Epithelial cell of prostate (primary cell): ENCODE data around the gene PLPPR3.
"Not testable (repeated sequence)": the region's sequence is repeated elsewhere in the genome, so short reads cannot be mapped to it uniquely, and the experiment has no call there.

Experiments
- DNase-seq: peaks from one replicate; pipeline ENCODE4 v3.0.0-alpha.2; 2011; ENCODE audit warnings: low read depth, low spot score
- H3K27ac ChIP-seq: fragments of 450-650 bp; 2 replicates; pipeline ENCODE4 v1.5.1; 2017; ENCODE audit warnings: mild to moderate bottlenecking

The PLPPR3 gene

GRCh38 chr19:831407-832369, 9.9 kb upstream of the PLPPR3 start:
- DNase-seq = no peak
- H3K27ac ChIP-seq = no peak overlapping the region

GRCh38 chr19:829129-829758, 7.5 kb upstream of the PLPPR3 start:
- DNase-seq = no peak
- H3K27ac ChIP-seq = no peak overlapping the region

GRCh38 chr19:827710-828321, 6.1 kb upstream of the PLPPR3 start, which contains the start of gene AZU1:
AZU1 (plus strand) TSS chr19:827837; CDS start chr19:827847, 10 bp downstream.
- H3K27ac ChIP-seq = no peak within 1 kb of the TSS

GRCh38 chr19:827314-827709, 5.6 kb upstream of the PLPPR3 start:
- H3K27ac ChIP-seq = no peak overlapping the region
- DNase-seq = no peak

More at GRCh38 chr19:827710-828321, 6.1 kb upstream of the PLPPR3 start, which contains the start of gene AZU1:
- no peak for DNase-seq

GRCh38 chr19:825897-826644, 4.3 kb upstream of the PLPPR3 start:
- H3K27ac ChIP-seq = no peak overlapping the region
- DNase-seq = no peak

GRCh38 chr19:824885-825284, 3.1 kb upstream of the PLPPR3 start:
- no peak for DNase-seq
- no peak overlapping the region for H3K27ac ChIP-seq

- H3K27ac ChIP-seq = no peak overlapping the region
- no peak for DNase-seq
These were observed 1.9 kb upstream of the PLPPR3 start for GRCh38 chr19:823565-824121.

GRCh38 chr19:821231-821824, 427 bp downstream of the PLPPR3 start:
- DNase-seq = no peak
- H3K27ac ChIP-seq = no peak overlapping the region

- DNase-seq = not testable (repeated sequence)
These were observed 1.5 kb downstream of the PLPPR3 start for GRCh38 chr19:820212-820611.

GRCh38 chr19:816500-816857, 5.3 kb downstream of the PLPPR3 start:
- H3K27ac ChIP-seq = no peak overlapping the region
- no peak for DNase-seq

More at GRCh38 chr19:820212-820611, 1.5 kb downstream of the PLPPR3 start:
- not testable (repeated sequence) for H3K27ac ChIP-seq

- H3K27ac ChIP-seq = no peak overlapping the region
- DNase-seq = no peak
These were observed 5.8 kb downstream of the PLPPR3 start for GRCh38 chr19:815775-816499.

GRCh38 chr19:815079-815774, 6.5 kb downstream of the PLPPR3 start:
- H3K27ac ChIP-seq = no peak overlapping the region
- no peak for DNase-seq

- no peak overlapping the region for H3K27ac ChIP-seq
- DNase-seq = no peak
These were observed 7.3 kb downstream of the PLPPR3 start for GRCh38 chr19:814152-815078.

GRCh38 chr19:813219-814151, 8.3 kb downstream of the PLPPR3 start:
- DNase-seq = no peak
- H3K27ac ChIP-seq = no peak overlapping the region

- no peak for DNase-seq
- H3K27ac ChIP-seq = no peak overlapping the region
These were observed 9.0 kb downstream of the PLPPR3 start for GRCh38 chr19:812747-813218.
